ENCODE measurements around the gene MSH5. TPM values are rescaled to one million over a fixed set of nuclear protein-coding genes. Genes with fewer than 3 reads are reported as not detected.

Gene MSH5
- total and polyA plus RNA-seq, 2 of the 13 experiments (the other 11 are each of a cell fraction or from before 2014, with no cell fraction given): 10.2 to 38.7 TPM

- Histone ChIP-seq H3K4me2 (ENCODE audit: low read depth, low read length) (peak overlapping the region; percentile 88), H3K9ac (ENCODE audit: insufficient read depth, low read depth, low read length) (peak overlapping the region; percentile 62), H3K36me3 (replicated peaks in 1 of 2; ENCODE audit: control insufficient read depth in 1 of 2, insufficient read depth in 2 of 2, low read length in 2 of 2) (peaks cover 14% of the 10 kb centered on the region in 2 experiments; a peak in 4 of 5 replicates), H3K79me2 (ENCODE audit: insufficient read depth, low read length) (no peaks in the 10 kb centered on the region), H3K27me3 (ENCODE audit: control insufficient read depth in 1 of 2, insufficient read depth in 2 of 2, low read length in 2 of 2) (no peaks in the 10 kb centered on the region), H4K20me1 (ENCODE audit: insufficient read depth, low read length) (no peaks in the 10 kb centered on the region), H3K27ac (ENCODE audit: extremely low read length, insufficient read depth, low read length) (no peak overlapping the region), H2AFZ (ENCODE audit: low read length) (no peak overlapping the region), H3K4me3 (replicated peaks in 1 of 3; ENCODE audit: insufficient read depth in 1 of 3, low read depth in 2 of 3, low read length in 3 of 3) (peak overlapping the region; percentile 35 to 72 (median 45); a peak in 5 of 6 replicates), H3K9me3 (ENCODE audit: low read length) (no peaks in the 10 kb centered on the region), H3K4me1 (ENCODE audit: insufficient read depth, low read length) (peaks cover 57% of the 10 kb centered on the region)
- in situ Hi-C loops (cut with HindIII; ENCODE audit: extremely low pct_ligation_motif_present, low pct_unique_long_range_greater_than_20kb) (no loop called here), intact Hi-C loops (cut with micrococcal nuclease; ENCODE audit: unreplicated experiment) (loop anchor here (10.0 kb wide), 1 partner anchor 149 kb away; the partner anchor contains the start of gene C2)
- ChIA-PET CTCF (ENCODE audit: low intra/inter-chr PET ratio, low total read pairs) (no interaction called here), POLR2A (interaction anchor here (1.0 to 9.0 kb wide), 20 partner anchors 8 to 175 kb away, joined by 3 to 279 read pairs (median 6); partner anchors contain the start of genes ABHD16A, APOM, BAG6 and CLIC1)
- no TSS peak for BruUV-seq (replicated peaks)
- DNase-seq (ENCODE audit: low spot score) (no peak), ATAC-seq (peak; percentile 27), FAIRE-seq (no peak)
- WGBS (ENCODE audit: low lambda C conversion rate): 40% methylated on average over 22 of the region's 32 CpGs
- no peak for TF ChIP-seq SOX6 (IDR thresholded peaks at IDR 0.05)
- TF ChIP-seq SOX6 (CRISPR knock-in tag; IDR thresholded peaks at IDR 0.05): 0 out of 2 replicates have a peak, but pooled peaks have one; percentile 9
- TF ChIP-seq LCORL (IDR thresholded peaks at IDR 0.05): no peak
- TF ChIP-seq LCORL (CRISPR knock-in tag; IDR thresholded peaks at IDR 0.05): peak; percentile 73; the same call in 1 of the 2 replicates
- no peak; the same call in 1 of the 2 replicates for TF ChIP-seq FOXO4 (CRISPR knock-in tag; conservative IDR thresholded peaks at IDR 0.05)
- TF ChIP-seq ZNF333 (CRISPR knock-in tag; IDR thresholded peaks at IDR 0.05; ENCODE audit: borderline replicate concordance): peak; percentile 49; the same call in 1 of the 2 replicates
- TF ChIP-seq ZNF414 (CRISPR knock-in tag; IDR thresholded peaks at IDR 0.05): 0 out of 2 replicates have a peak, but pooled peaks have one; percentile 53
- TF ChIP-seq HIVEP1 (CRISPR knock-in tag; IDR thresholded peaks at IDR 0.05): peak; percentile 58; the same call in 1 of the 2 replicates
- TF ChIP-seq ZNF580 (CRISPR knock-in tag; IDR thresholded peaks at IDR 0.05; ENCODE audit: borderline replicate concordance, low read depth): 0 out of 2 replicates have a peak, but pooled peaks have one; percentile 15
- TF ChIP-seq ZNF781 (CRISPR knock-in tag; IDR thresholded peaks at IDR 0.05; ENCODE audit: borderline replicate concordance, not compliant biosample characterization): peak; percentile 40
- TF ChIP-seq ARID5B (CRISPR knock-in tag; IDR thresholded peaks at IDR 0.05): peak; percentile 58
- TF ChIP-seq GABPB1 (CRISPR knock-in tag; IDR thresholded peaks at IDR 0.05): peak; percentile 48; the same call in 1 of the 2 replicates
- peak; percentile 59; the same call in 1 of the 2 replicates for TF ChIP-seq MXD1 (CRISPR knock-in tag; IDR thresholded peaks at IDR 0.05)
- no peak for TF ChIP-seq DR1 (CRISPR knock-in tag; IDR thresholded peaks at IDR 0.05)
- TF ChIP-seq STAG1 (CRISPR knock-in tag; IDR thresholded peaks at IDR 0.05): peak; percentile 16
These were observed 36.1 kb downstream of the MSH5 start for GRCh38 chr6:31775633-31776484.

Measured in HepG2 (cell line).